PC-3 (cell line): ENCODE data around the gene DPH3.

ENCODE experiments used
- CTCF ChIP-seq: fragments of 300-600 bp; sonication (generic); conservative IDR thresholded peaks from 2 replicates; pipeline ENCODE4 v1.5.1; 2017; ENCODE audit warnings: antibody characterized with exemption, low read depth, mild to moderate bottlenecking, low read length
- EZH2 ChIP-seq: fragments of 300-600 bp; sonication (generic); IDR thresholded peaks from one replicate; pipeline ENCODE4 v1.6.1; 2017; ENCODE audit warnings: antibody characterized with exemption, mild to moderate bottlenecking, low read length; ENCODE audit not compliant: unreplicated experiment

- TF ChIP-seq CTCF: no peak
- TF ChIP-seq EZH2: no peak
Measured at GRCh38 chr3:16286751-16287543, 22.2 kb upstream of the DPH3 start.
